HG02981 (cell line): ENCODE data around the gene MAGEA4.
"Not testable (repeated sequence)": the region's sequence is repeated elsewhere in the genome, so short reads cannot be mapped to it uniquely, and the experiment has no call there.

Experiments used
- ATAC-seq: cut with Tn5 transposase; IDR thresholded peaks from one replicate; pipeline ENCODE4 v1.9.1; 2021; ENCODE audit warnings: mild to moderate bottlenecking, moderate library complexity; ENCODE audit not compliant: unreplicated experiment

The MAGEA4 gene

GRCh38 chrX:151912780-151913179 is at the start of gene MAGEA4:
Gene MAGEA4, plus strand, starts transcription at chrX:151912889. Its CDS starts 10,776 bp downstream, at chrX:151923665.
- ATAC-seq, result no peak

GRCh38 chrX:151870602-151871001 is 42.1 kb upstream of the MAGEA4 start:
- ATAC-seq, result no peak

- ATAC-seq, result no peak
Observed at GRCh38 chrX:151871244-151871643, 41.4 kb upstream of the MAGEA4 start.

- ATAC-seq, result no peak
Observed at GRCh38 chrX:151873096-151873495, 39.6 kb upstream of the MAGEA4 start.

- ATAC-seq, result no peak
Observed at GRCh38 chrX:151875270-151876026, 37.2 kb upstream of the MAGEA4 start.

GRCh38 chrX:151878574-151878973 is 34.1 kb upstream of the MAGEA4 start:
- ATAC-seq, result no peak

- ATAC-seq, result no peak
Observed at GRCh38 chrX:151879856-151880255, 32.8 kb upstream of the MAGEA4 start.

GRCh38 chrX:151880895-151881294 is 31.8 kb upstream of the MAGEA4 start:
- ATAC-seq, result no peak

GRCh38 chrX:151889421-151889820 is 23.3 kb upstream of the MAGEA4 start:
- ATAC-seq, result no peak

- no peak for ATAC-seq
Observed at GRCh38 chrX:151896734-151897474, 15.8 kb upstream of the MAGEA4 start.

GRCh38 chrX:151899622-151900021 is 13.1 kb upstream of the MAGEA4 start:
- ATAC-seq, result no peak

GRCh38 chrX:151901826-151902225 is 10.9 kb upstream of the MAGEA4 start:
- no peak for ATAC-seq

GRCh38 chrX:151902813-151903591 is 9.7 kb upstream of the MAGEA4 start:
- no peak for ATAC-seq

- ATAC-seq, result no peak
Observed at GRCh38 chrX:151904989-151905388, 7.7 kb upstream of the MAGEA4 start.

- ATAC-seq, result no peak
Observed at GRCh38 chrX:151912221-151912620, 468 bp upstream of the MAGEA4 start.

- not testable (repeated sequence) for ATAC-seq
Observed at GRCh38 chrX:151918736-151919135, 6.0 kb downstream of the MAGEA4 start.

GRCh38 chrX:151919610-151920009 is 6.9 kb downstream of the MAGEA4 start:
- no peak for ATAC-seq

GRCh38 chrX:151920101-151920500 is 7.4 kb downstream of the MAGEA4 start:
- no peak for ATAC-seq

- ATAC-seq, result no peak
Observed at GRCh38 chrX:151920530-151920929, 7.8 kb downstream of the MAGEA4 start.

- ATAC-seq, result no peak
Observed at GRCh38 chrX:151921292-151921691, 8.6 kb downstream of the MAGEA4 start.

GRCh38 chrX:151921866-151922265 is 9.2 kb downstream of the MAGEA4 start:
- ATAC-seq, result no peak
